Measurements from ENCODE around the gene KCNC1. TPM values are rescaled to one million over a fixed set of nuclear protein-coding genes. Genes with fewer than 3 reads are reported as not detected.
A peak's percentile ranks its signal among the peaks of the same experiment; 100 is the strongest.

Gene KCNC1
- total RNA-seq, 1 experiment from 2014 or later, result 0.20 TPM

GRCh38 chr11:17822401-17822781 is 87.8 kb downstream of the KCNC1 start:
- H3K36me3 Mint-ChIP-seq, result no peaks in the 10 kb centered on the region
- no peaks in the 10 kb centered on the region for H3K27me3 Mint-ChIP-seq (ENCODE audit: low read depth)
- H3K9me3 Mint-ChIP-seq, result no peaks in the 10 kb centered on the region
- peaks cover 10% of the 10 kb centered on the region for H3K4me1 Mint-ChIP-seq
- CTCF ChIA-PET, result interaction anchor here (2.0 kb wide), 1 partner anchor 56 kb away, joined by 6 read pairs; no protein-coding TSS in a partner anchor
- H3K27ac Mint-ChIP-seq, result no peak overlapping the region
- no peak overlapping the region for H3K4me3 Mint-ChIP-seq
- ATAC-seq (peak; percentile 67), DNase-seq (ENCODE audit: low spot score) (no peak)
- POLR2A ChIA-PET, result no interaction called here
- TF ChIP-seq USF2 (CRISPR knock-in tag; IDR thresholded peaks at IDR 0.05), result no peak
- TF ChIP-seq ZNF532 (CRISPR knock-in tag; IDR thresholded peaks at IDR 0.05; ENCODE audit: borderline replicate concordance), result no peak
- TF ChIP-seq ZNF512 (CRISPR knock-in tag; IDR thresholded peaks at IDR 0.05; ENCODE audit: borderline replicate concordance), result no peak
- TF ChIP-seq SP1 (CRISPR knock-in tag; conservative IDR thresholded peaks at IDR 0.05), result no peak
- no peak for TF ChIP-seq GABPB1 (CRISPR knock-in tag; IDR thresholded peaks at IDR 0.05)
- TF ChIP-seq PREB (CRISPR knock-in tag; IDR thresholded peaks at IDR 0.05; ENCODE audit: borderline replicate concordance), result no peak
- TF ChIP-seq STAT6 (CRISPR knock-in tag; conservative IDR thresholded peaks at IDR 0.05; ENCODE audit: low read depth), result no peak
- no peak for TF ChIP-seq ATF3 (CRISPR knock-in tag; conservative IDR thresholded peaks at IDR 0.05)
- TF ChIP-seq ELF4 (CRISPR knock-in tag; IDR thresholded peaks at IDR 0.05; ENCODE audit: low read depth), result no peak
- TF ChIP-seq FOXP4 (CRISPR knock-in tag; IDR thresholded peaks at IDR 0.05), result no peak
- TF ChIP-seq HMGXB4 (CRISPR knock-in tag; IDR thresholded peaks at IDR 0.05), result no peak
- no peak for TF ChIP-seq ATF1 (CRISPR knock-in tag; IDR thresholded peaks at IDR 0.05)
- no peak for TF ChIP-seq CTCF (IDR thresholded peaks at IDR 0.05)
- no peak for TF ChIP-seq ZNF281 (CRISPR knock-in tag; IDR thresholded peaks at IDR 0.05)
- no peak for TF ChIP-seq ZBTB43 (CRISPR knock-in tag; IDR thresholded peaks at IDR 0.05)
